Fibroblast of skin of back (primary cell): ENCODE measurements around the gene SULT1C2.
"Not testable (repeated sequence)": the region's sequence is repeated elsewhere in the genome, so short reads cannot be mapped to it uniquely, and the experiment has no call there.

ENCODE experiments used
- DNase-seq: peaks from one replicate; pipeline ENCODE4 v3.0.0-alpha.2; 2013

Gene SULT1C2

GRCh38 chr2:108354136-108354535, 65.4 kb downstream of the SULT1C2 start:
- DNase-seq = no peak

- DNase-seq = no peak
These were observed 67.4 kb downstream of the SULT1C2 start for GRCh38 chr2:108355906-108356734.

- DNase-seq = not testable (repeated sequence)
These were observed 70.6 kb downstream of the SULT1C2 start for GRCh38 chr2:108359336-108359735.
